WTC11 (cell line): ENCODE measurements around the gene ADGRG7. TPM values are rescaled to one million over a fixed set of nuclear protein-coding genes. Genes with fewer than 3 reads are reported as not detected.

ENCODE experiments used
- ATAC-seq: fragments of 200-7000 bp; cut with Tn5 transposase; 2 replicates; pipeline ENCODE4 v1.10.0; 2021; ENCODE audit warnings: mild to moderate bottlenecking, moderate library complexity
- CTCF ChIA-PET: fragments of 300-600 bp; sonication (Branson Sonifier 250); formaldehyde crosslinking; loops from one replicate; lab custom pipeline; 2021; ENCODE audit warnings: antibody characterized with exemption; lab: Charles Lee
- POLR2A ChIA-PET: fragments of 350-600 bp; sonication (Branson Sonifier 250); formaldehyde crosslinking; loops from one replicate; lab custom pipeline; 2021; ENCODE audit warnings: antibody characterized with exemption; lab: Charles Lee
- DNase-seq: peaks from one replicate; pipeline ENCODE4 v3.0.0; 2021; ENCODE audit warnings: low spot score
- H3K27ac Mint-ChIP-seq: 2 replicates; pipeline ENCODE4 v1.8.0; 2021; ENCODE audit warnings: mixed read lengths
- H3K27me3 Mint-ChIP-seq: 2 replicates; pipeline ENCODE4 v1.8.0; 2021; ENCODE audit warnings: low read depth, mild to moderate bottlenecking, moderate library complexity, mixed read lengths
- H3K36me3 Mint-ChIP-seq: 2 replicates; pipeline ENCODE4 v1.8.0; 2021; ENCODE audit warnings: mixed read lengths
- H3K4me1 Mint-ChIP-seq: 2 replicates; pipeline ENCODE4 v1.8.0; 2022; ENCODE audit warnings: mixed read lengths
- H3K4me3 Mint-ChIP-seq: 2 replicates; pipeline ENCODE4 v1.8.0; 2021; ENCODE audit warnings: mild to moderate bottlenecking, moderate library complexity, mixed read lengths
- H3K9me3 Mint-ChIP-seq: 2 replicates; pipeline ENCODE4 v1.8.0; 2021; ENCODE audit warnings: mixed read lengths
- ATF6 ChIP-seq: sonication (generic); formaldehyde crosslinking; IDR thresholded peaks from 2 replicates; pipeline ENCODE4 v1.8.1; 2023; ENCODE audit warnings: mild to moderate bottlenecking, missing genetic modification reagents
- CBFB ChIP-seq: sonication (generic); formaldehyde crosslinking; IDR thresholded peaks from 2 replicates; pipeline ENCODE4 v1.8.1; 2022; ENCODE audit warnings: mild to moderate bottlenecking, low read depth, missing genetic modification reagents
- CREM ChIP-seq: sonication (generic); formaldehyde crosslinking; IDR thresholded peaks from 2 replicates; pipeline ENCODE4 v1.8.1; 2022; ENCODE audit warnings: mild to moderate bottlenecking, missing genetic modification reagents, moderate library complexity
- FOXP1 ChIP-seq: sonication (generic); formaldehyde crosslinking; IDR thresholded peaks from 2 replicates; pipeline ENCODE4 v1.8.0; 2022; ENCODE audit warnings: missing genetic modification reagents, mild to moderate bottlenecking, moderate library complexity, borderline replicate concordance
- GABPB1 ChIP-seq: sonication (generic); formaldehyde crosslinking; IDR thresholded peaks from 2 replicates; pipeline ENCODE4 v1.8.1; 2023; ENCODE audit warnings: mild to moderate bottlenecking, missing genetic modification reagents
- GTF2I ChIP-seq: fragments of 250-450 bp; sonication (Bioruptor Pico); conservative IDR thresholded peaks from 2 replicates; pipeline ENCODE4 v1.4.0; 2021; ENCODE audit warnings: mild to moderate bottlenecking
- HMGA2 ChIP-seq: fragments of 250-450 bp; sonication (Bioruptor Pico); IDR thresholded peaks from 2 replicates; pipeline ENCODE4 v1.4.0; 2021; ENCODE audit warnings: mild to moderate bottlenecking, moderate library complexity
- IRF1 ChIP-seq: sonication (generic); formaldehyde crosslinking; IDR thresholded peaks from 2 replicates; pipeline ENCODE4 v1.8.0; 2023; ENCODE audit warnings: missing genetic modification reagents
- KAT7 ChIP-seq: sonication (generic); formaldehyde crosslinking; IDR thresholded peaks from 2 replicates; pipeline ENCODE4 v1.8.1; 2023; ENCODE audit warnings: missing genetic modification reagents, mild to moderate bottlenecking, borderline replicate concordance
- MXD4 ChIP-seq: fragments of 250-450 bp; sonication (Bioruptor Pico); IDR thresholded peaks from 2 replicates; pipeline ENCODE4 v1.8.0; 2021; ENCODE audit warnings: mild to moderate bottlenecking, moderate library complexity, borderline replicate concordance
- MYBL2 ChIP-seq: sonication (generic); formaldehyde crosslinking; IDR thresholded peaks from 2 replicates; pipeline ENCODE4 v1.8.1; 2023; ENCODE audit warnings: mild to moderate bottlenecking, moderate library complexity, missing genetic modification reagents
- NFE2L1 ChIP-seq: sonication (generic); formaldehyde crosslinking; IDR thresholded peaks from 2 replicates; pipeline ENCODE4 v1.8.1; 2023; ENCODE audit warnings: missing genetic modification reagents
- NFYB ChIP-seq: sonication (generic); formaldehyde crosslinking; conservative IDR thresholded peaks from 2 replicates; pipeline ENCODE4 v1.8.0; 2022; ENCODE audit warnings: low read depth, missing genetic modification reagents
- PREB ChIP-seq: sonication (generic); formaldehyde crosslinking; IDR thresholded peaks from 2 replicates; pipeline ENCODE4 v1.8.1; 2022; ENCODE audit warnings: mild to moderate bottlenecking, missing genetic modification reagents, moderate library complexity, borderline replicate concordance
- RELA ChIP-seq: sonication (generic); formaldehyde crosslinking; IDR thresholded peaks from 2 replicates; pipeline ENCODE4 v1.8.1; 2022; ENCODE audit warnings: missing genetic modification reagents, mild to moderate bottlenecking, borderline replicate concordance
- RORB ChIP-seq: fragments of 250-450 bp; sonication (Bioruptor Pico); IDR thresholded peaks from 2 replicates; pipeline ENCODE4 v1.9.0; 2021; ENCODE audit warnings: mild to moderate bottlenecking
- SMAD4 ChIP-seq: sonication (generic); formaldehyde crosslinking; IDR thresholded peaks from 2 replicates; pipeline ENCODE4 v1.8.0; 2022; ENCODE audit warnings: mild to moderate bottlenecking, missing genetic modification reagents
- SP1 ChIP-seq: sonication (generic); formaldehyde crosslinking; conservative IDR thresholded peaks from 2 replicates; pipeline ENCODE4 v1.8.1; 2022; ENCODE audit warnings: missing genetic modification reagents
- TCF7 ChIP-seq: sonication (generic); formaldehyde crosslinking; IDR thresholded peaks from 2 replicates; pipeline ENCODE4 v1.8.0; 2022; ENCODE audit warnings: mild to moderate bottlenecking, low read depth, missing genetic modification reagents, moderate library complexity
- TP53 ChIP-seq: sonication (generic); formaldehyde crosslinking; IDR thresholded peaks from 2 replicates; pipeline ENCODE4 v1.8.1; 2023; ENCODE audit warnings: mild to moderate bottlenecking, missing genetic modification reagents
- USF1 ChIP-seq: sonication (generic); formaldehyde crosslinking; IDR thresholded peaks from 2 replicates; pipeline ENCODE4 v1.8.0; 2022; ENCODE audit warnings: mild to moderate bottlenecking, missing genetic modification reagents
- ZBTB21 ChIP-seq: sonication (generic); formaldehyde crosslinking; IDR thresholded peaks from 2 replicates; pipeline ENCODE4 v1.8.1; 2023; ENCODE audit warnings: mild to moderate bottlenecking, missing genetic modification reagents, borderline replicate concordance
- ZNF317 ChIP-seq: sonication (generic); formaldehyde crosslinking; IDR thresholded peaks from 2 replicates; pipeline ENCODE4 v1.8.1; 2023; ENCODE audit warnings: low read depth, mild to moderate bottlenecking, moderate library complexity, missing genetic modification reagents, borderline replicate concordance
- total RNA-seq: library from RNA; stranded (reverse); gene quantifications from 3 replicates; pipeline ENCODE4 v1.2.3, GENCODE V29; 2021
- TF ChIP-seq, protein P1 (sequence below): sonication (generic); formaldehyde crosslinking; IDR thresholded peaks from 2 replicates; pipeline ENCODE4 v1.8.1; 2023; ENCODE audit warnings: mild to moderate bottlenecking, missing genetic modification reagents, moderate library complexity
- TF ChIP-seq, protein P2 (sequence below): sonication (generic); formaldehyde crosslinking; IDR thresholded peaks from 2 replicates; pipeline ENCODE4 v1.8.0; 2022; ENCODE audit warnings: missing genetic modification reagents

Gene ADGRG7
- total RNA-seq, 1 experiment from 2014 or later = not detected

DNA sequence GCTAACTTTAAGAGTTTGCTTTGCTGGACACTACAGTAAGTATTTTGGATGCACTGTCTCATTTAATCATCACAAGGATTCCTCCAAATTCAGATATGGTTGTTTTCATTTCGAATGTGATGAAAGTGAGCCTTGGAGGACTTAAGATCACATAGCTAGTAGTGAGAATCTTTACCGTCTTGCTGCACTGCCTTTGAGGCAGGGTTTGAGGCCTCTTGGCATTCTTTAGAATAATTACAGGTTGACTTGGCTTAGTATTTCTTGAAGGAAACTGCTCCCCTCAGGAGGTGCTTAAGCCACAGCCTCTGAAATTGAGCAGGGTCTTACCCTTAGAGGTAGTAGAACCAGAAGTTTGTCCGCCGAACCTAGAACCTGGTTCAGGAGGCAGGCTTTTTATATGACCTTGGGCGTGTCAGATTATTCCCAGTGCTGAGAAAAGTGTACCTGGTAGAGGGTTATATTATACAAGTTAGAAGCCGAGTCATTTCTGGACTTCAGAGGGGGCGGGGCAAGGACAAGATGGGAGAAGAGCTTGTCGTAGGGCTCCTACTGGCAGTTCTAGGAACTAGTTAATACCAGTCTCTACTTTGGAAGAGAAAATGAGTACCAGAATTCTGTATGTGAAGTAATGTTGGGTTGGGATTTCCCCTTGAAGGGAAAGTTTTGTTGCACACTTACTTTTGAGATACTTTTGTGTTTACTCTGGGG is 101.0 kb downstream of the ADGRG7 start:
- Mint-ChIP-seq H3K36me3 (peaks cover 28% of the 10 kb centered on the region), H3K4me1 (peaks cover 21% of the 10 kb centered on the region), H3K4me3 (peak overlapping the region; percentile 91), H3K27me3 (peaks cover 37% of the 10 kb centered on the region), H3K27ac (peak overlapping the region; percentile 97), H3K9me3 (peaks cover 10% of the 10 kb centered on the region)
- CTCF ChIA-PET = interaction anchor here (0.7 to 2.5 kb wide), 11 partner anchors 12 to 248 kb away, joined by 3 to 17 read pairs (median 4); partner anchors contain the start of gene TMEM45A
- peak; percentile 17 for ATAC-seq
- POLR2A ChIA-PET = interaction anchor here (0.8 kb wide), 1 partner anchor 20 kb away, joined by 3 read pairs; no protein-coding TSS in a partner anchor
- no peak for TF ChIP-seq GTF2I (CRISPR knock-in tag)
- TF ChIP-seq MYBL2 (CRISPR knock-in tag) = no peak
- TF ChIP-seq ZNF317 (CRISPR knock-in tag) = no peak
- TF ChIP-seq RORB (CRISPR knock-in tag) = no peak
- TF ChIP-seq, protein P1, sequence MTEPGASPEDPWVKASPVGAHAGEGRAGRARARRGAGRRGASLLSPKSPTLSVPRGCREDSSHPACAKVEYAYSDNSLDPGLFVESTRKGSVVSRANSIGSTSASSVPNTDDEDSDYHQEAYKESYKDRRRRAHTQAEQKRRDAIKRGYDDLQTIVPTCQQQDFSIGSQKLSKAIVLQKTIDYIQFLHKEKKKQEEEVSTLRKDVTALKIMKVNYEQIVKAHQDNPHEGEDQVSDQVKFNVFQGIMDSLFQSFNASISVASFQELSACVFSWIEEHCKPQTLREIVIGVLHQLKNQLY = no peak
- no peak for TF ChIP-seq SMAD4 (CRISPR knock-in tag)
- no peak for TF ChIP-seq NFYB (CRISPR knock-in tag)
- TF ChIP-seq ATF6 (CRISPR knock-in tag) = no peak
- TF ChIP-seq NFE2L1 (CRISPR knock-in tag) = no peak
- TF ChIP-seq HMGA2 (CRISPR knock-in tag) = no peak
- no peak for TF ChIP-seq ZBTB21 (CRISPR knock-in tag)
- no peak for TF ChIP-seq RELA
- no peak for TF ChIP-seq SP1 (CRISPR knock-in tag)
- no peak for TF ChIP-seq IRF1 (CRISPR knock-in tag)
- TF ChIP-seq PREB (CRISPR knock-in tag) = no peak
- no peak for DNase-seq

DNA sequence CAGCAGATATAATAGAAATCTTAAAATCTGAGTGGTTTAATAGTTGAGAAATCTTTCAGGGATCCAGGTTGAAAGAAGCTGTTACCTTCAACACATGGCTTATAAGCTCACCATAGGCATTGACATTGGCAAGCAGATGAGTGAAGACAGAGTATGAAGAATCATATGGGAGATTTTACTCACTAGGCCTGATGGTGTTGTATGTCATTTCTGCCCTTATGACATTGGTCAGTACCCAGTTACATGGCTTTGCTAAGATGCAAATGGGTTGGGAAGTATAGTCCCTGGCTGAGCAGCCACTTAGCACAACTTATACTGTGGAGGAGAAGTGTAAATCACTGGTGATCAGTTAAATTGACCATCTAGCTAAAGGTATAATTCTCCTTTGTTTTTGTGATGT is 105.8 kb downstream of the ADGRG7 start:
- no peak overlapping the region for H3K27ac Mint-ChIP-seq
- POLR2A ChIA-PET = no interaction called here
- no peaks in the 10 kb centered on the region for H3K27me3 Mint-ChIP-seq
- no peak for ATAC-seq
- peaks cover 55% of the 10 kb centered on the region for H3K36me3 Mint-ChIP-seq
- no peaks in the 10 kb centered on the region for H3K9me3 Mint-ChIP-seq
- no peak for DNase-seq
- no peak overlapping the region for H3K4me3 Mint-ChIP-seq
- peaks cover 29% of the 10 kb centered on the region for H3K4me1 Mint-ChIP-seq
- CTCF ChIA-PET = no interaction called here
- TF ChIP-seq CBFB (CRISPR knock-in tag) (no peak), GABPB1 (CRISPR knock-in tag) (no peak), HMGA2 (CRISPR knock-in tag) (no peak), USF1 (no peak), MXD4 (CRISPR knock-in tag) (no peak), FOXP1 (CRISPR knock-in tag) (no peak), TCF7 (CRISPR knock-in tag) (no peak), KAT7 (CRISPR knock-in tag) (no peak), TP53 (CRISPR knock-in tag) (no peak), CREM (CRISPR knock-in tag) (no peak)
- TF ChIP-seq, protein P2, sequence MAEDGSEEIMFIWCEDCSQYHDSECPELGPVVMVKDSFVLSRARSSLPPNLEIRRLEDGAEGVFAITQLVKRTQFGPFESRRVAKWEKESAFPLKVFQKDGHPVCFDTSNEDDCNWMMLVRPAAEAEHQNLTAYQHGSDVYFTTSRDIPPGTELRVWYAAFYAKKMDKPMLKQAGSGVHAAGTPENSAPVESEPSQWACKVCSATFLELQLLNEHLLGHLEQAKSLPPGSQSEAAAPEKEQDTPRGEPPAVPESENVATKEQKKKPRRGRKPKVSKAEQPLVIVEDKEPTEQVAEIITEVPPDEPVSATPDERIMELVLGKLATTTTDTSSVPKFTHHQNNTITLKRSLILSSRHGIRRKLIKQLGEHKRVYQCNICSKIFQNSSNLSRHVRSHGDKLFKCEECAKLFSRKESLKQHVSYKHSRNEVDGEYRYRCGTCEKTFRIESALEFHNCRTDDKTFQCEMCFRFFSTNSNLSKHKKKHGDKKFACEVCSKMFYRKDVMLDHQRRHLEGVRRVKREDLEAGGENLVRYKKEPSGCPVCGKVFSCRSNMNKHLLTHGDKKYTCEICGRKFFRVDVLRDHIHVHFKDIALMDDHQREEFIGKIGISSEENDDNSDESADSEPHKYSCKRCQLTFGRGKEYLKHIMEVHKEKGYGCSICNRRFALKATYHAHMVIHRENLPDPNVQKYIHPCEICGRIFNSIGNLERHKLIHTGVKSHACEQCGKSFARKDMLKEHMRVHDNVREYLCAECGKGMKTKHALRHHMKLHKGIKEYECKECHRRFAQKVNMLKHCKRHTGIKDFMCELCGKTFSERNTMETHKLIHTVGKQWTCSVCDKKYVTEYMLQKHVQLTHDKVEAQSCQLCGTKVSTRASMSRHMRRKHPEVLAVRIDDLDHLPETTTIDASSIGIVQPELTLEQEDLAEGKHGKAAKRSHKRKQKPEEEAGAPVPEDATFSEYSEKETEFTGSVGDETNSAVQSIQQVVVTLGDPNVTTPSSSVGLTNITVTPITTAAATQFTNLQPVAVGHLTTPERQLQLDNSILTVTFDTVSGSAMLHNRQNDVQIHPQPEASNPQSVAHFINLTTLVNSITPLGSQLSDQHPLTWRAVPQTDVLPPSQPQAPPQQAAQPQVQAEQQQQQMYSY (CRISPR knock-in tag) = no peak
